Measurements from ENCODE around the gene CALN1.

Gene CALN1

DNA sequence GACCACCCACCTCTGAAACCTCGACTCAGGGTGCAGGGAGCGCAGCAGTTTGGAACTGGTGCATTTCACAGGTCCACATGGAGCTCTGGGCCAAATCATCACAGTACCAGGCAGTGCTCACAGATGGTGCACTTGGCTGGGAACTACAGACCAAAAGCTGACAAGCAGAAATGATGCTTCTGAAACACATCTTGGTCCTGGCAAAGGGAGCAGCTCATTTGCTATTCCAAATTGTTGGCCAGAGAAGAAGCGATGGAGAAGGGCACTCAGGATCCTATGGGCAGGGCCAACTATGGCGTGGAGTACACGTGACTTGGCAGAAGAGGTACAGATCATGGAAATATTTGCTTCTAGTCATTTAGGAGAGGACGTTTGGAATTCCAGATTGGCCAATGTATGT, 383.9 kb downstream of the CALN1 start:
- no peak for DNase-seq

DNA sequence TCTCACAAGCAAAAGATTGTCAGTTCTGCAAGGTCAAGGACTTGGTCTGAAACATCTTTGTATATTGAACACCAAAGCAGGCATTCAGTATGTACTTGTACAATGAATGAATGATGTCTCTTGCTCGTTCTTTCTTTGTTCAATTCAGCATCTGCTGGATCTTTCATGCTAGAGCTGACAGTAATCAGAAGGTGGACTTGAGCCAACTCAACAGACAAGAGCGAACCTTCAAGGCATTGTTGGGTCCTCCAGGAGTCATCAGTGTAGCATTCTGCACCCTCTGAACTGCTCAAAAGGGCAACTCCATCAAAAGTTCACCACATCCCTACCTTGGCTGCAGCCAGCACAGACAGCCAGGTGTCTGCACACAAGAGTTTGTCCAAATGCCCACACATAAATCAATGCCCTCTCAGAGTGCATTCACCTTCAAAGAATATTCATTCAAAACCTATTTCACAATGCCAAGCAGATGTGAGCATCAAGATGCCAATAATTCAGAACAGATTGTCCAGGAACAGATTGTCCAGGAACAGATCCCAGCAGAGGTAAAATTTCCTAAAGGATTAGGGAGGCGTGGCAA, 386.7 kb downstream of the CALN1 start:
- DNase-seq = no peak

DNA sequence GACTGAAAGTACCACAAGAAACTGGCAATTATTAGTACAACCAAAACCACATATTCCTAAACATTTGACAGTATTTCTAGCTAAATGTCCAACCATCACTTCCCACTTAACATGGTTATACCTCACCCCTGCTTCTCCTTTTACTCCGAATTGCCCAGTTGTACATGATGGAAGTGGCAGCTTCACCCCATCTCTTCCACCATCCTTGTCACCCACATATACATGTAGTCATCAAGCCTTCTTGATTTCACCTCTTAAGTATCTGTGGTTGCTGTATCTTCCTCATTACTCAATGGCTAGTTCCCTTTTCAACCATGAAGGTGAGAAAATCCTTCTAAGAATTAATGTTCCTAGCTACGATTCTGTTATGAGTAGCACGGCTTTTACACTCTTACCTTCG, 388.2 kb downstream of the CALN1 start:
- no peak for DNase-seq

DNA sequence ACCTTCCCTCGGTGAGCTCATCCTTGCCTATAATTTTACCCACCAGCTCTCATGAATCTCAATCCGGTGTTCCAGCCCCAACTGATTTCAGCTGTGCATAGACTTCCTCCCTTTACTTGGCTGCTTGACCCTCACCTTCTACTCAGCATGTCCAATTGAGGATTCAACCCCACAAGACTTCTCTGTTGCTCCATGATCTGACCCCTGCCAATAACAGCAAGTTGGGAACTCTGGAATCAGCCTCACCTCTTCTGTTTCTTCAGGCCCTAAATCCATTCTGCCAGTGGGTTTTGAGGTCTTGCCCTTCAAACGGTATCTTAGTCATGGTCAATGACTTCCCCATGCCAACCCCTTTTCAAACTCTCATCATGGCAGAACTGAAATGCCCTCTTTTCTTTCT, 390.4 kb downstream of the CALN1 start:
- DNase-seq = no peak

DNA sequence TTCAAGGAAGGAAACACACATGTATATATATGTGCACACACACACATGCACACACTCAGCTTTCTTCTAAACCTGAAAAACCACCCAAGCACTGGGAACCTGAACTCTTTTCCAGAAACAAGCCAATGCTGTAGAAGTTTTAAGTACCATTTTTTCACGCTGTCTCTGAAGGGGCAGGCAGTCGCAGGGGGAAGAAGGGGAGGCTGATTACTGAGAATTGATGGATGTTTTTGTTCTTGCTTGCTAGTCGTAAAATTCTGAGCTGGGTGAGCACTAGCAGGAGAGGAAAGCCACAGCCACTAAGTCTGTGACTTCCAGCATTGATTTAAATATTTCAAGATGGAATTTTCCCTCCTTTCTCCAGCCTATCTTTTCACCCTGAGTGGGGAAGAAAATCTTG, 391.8 kb downstream of the CALN1 start:
- DNase-seq = no peak

DNA sequence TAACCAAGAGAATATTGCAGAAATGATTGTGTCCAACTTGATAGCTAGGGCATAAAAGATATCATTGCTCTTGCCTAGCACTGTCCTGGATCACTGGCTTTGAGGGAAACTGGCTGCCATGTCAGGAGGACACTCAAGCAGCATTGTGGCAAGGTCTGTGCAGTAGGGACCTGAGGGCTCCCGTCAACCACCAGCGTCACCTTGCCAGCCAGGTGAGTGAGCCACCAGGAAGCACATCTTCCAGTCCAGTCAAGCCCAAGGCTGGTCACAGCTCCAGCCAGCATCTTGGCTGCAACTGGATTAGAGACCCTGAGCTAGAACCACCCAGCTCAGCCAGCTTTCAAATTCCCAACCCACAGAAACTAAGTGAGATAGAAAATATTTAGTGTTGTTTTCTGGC, 392.7 kb downstream of the CALN1 start:
- no peak for DNase-seq

DNA sequence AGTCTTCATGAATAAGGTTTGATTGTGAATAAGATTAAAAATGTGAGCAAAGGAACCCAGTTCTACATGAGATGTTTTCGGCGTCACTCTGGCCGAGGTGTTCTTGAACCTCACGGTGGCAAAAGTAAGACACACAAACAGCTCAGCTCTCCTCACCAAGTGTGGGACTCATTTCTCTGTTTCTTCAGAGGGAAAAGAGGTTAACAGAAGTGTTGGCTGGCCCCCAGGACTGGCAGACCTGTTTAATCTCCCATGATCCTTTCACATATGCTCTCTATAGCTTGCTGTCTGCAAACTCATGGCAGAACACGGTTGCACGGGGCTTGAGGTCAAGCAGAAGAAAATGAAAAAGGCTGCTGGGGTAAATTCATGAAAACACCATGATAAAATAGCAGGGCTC, 394.4 kb downstream of the CALN1 start:
- DNase-seq = no peak

DNA sequence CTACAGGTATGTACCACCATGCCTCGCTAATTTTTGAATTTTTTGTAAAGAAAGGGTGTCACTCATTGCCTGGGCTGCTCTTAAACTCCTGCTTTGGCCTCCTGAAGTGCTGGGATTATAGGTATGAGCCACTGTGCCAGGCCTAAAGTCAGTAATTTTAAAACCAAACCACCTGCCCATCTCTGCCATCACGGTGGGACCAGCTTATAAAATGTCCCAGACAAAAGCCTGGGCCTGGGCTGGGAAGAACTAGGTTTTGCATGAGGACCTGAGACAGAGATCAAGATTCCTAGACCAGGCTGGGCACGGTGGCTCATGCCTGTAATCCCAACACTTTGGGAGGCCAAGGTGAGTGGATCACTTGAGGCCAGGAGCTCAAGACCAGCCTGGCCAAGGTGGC, 395.6 kb downstream of the CALN1 start:
- DNase-seq = no peak

DNA sequence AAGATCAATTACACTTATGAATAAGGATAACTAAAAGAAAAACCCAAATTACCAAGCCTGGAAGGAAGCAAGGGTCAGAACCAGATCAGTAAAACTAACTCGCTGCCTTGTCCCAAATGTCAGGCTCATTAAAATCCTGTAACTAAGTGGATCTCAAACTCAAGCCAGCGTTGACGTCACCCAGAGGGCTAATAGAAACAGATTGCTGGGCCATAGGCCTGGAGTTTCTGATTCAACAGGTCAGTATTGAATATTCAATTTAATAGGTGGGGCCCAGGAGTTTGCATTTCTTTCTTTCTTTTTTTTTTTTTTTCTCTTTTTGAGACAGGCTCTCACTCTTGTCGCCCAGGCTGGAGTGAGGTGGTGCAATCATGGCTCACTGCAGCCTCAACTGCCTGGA, 397.0 kb downstream of the CALN1 start:
- no peak for DNase-seq

DNA sequence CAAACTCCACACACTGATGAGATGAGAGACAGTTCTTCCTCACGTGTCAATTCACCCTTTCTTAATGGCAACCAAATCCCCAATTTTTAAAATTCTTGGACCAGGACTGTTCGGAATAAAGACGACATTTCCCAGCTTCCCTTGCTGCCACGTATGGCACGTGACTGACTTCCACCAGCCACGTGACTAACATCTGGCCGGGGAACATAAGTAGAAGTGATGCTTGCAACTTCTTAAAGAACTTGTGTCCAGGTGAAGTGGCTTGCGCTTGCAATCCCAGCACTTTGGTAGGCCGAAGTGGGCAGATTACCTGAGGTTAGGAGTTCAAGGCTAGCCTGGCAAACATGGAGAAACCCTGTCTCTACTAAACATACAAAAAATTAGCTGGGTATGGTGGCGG, 405.1 kb downstream of the CALN1 start:
- no peak for DNase-seq

DNA sequence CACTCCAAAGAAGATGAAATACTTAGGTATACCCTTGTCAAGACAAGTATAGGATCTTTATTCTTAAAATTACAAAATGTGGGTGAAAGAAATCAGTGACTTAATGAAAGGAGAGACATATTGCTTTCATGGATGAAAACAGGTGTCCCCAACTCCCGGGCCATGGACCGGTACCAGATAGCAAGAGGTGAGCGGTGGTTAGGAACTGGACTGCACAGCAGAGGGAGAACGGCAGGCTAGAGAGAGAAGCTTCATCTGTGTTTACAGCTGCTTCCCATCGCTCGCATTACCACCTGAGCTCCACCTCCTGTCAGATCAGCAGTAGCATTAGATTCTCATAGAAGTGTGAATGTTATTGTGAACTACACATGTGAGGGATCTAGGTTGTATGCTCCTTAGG, 408.9 kb downstream of the CALN1 start:
- no peak for DNase-seq

DNA sequence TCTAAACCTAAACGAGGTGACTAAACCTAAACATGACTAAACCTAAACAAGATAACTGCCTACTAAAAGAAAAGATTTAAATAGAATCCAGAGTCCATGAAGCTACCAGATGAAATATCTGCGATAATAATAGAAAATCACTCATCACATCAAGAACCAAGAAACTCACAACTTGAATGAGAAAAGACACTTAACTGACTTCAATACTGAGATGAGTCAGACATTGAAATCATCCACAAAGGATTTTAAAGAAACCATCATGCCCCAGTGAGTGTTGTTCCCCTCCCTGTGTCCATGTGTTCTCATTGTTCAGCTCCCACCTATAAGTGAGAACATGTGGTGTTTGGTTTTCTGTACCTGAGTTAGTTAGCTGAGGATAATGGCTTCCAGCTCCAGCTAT, 416.0 kb downstream of the CALN1 start:
- no peak for DNase-seq

DNA sequence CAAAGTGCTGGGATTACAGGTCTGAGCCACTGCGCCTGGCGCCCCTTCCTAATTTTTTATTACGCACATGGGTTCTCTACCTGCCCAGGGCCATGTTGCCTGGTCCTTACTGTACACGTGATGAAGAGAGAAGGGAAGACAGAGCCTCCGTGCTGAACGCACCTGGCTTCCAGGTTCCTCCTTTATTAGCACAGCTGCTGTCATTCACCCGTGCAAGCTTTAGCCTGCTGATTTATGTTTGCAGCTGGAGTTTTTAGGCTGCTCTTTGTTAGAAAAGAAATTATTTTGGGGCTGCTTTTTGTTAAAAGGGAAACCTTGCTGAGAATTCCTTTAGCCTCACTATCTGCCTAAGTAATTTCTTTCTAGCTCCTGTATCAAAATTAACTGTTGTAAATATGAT, 417.0 kb downstream of the CALN1 start:
- DNase-seq = peak; percentile 13

DNA sequence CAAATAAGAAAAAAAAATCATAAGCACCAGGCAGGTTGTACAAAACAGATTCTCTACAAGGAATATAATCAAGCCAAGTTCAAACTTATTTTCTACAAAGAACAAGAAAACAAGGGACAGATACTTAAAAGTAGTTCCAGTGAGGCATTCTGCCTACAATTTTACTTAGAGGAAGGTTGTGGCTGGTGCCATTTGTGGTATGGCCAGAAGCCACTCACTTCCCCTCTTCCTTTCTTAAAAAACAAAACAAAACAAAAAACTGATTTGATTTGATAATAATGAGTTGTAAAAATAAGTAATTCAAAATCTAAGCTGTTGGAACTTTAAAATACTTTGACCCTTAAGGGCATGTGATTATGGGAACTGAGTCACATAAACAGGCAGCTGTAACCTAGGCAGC, 420.6 kb downstream of the CALN1 start:
- no peak for DNase-seq

DNA sequence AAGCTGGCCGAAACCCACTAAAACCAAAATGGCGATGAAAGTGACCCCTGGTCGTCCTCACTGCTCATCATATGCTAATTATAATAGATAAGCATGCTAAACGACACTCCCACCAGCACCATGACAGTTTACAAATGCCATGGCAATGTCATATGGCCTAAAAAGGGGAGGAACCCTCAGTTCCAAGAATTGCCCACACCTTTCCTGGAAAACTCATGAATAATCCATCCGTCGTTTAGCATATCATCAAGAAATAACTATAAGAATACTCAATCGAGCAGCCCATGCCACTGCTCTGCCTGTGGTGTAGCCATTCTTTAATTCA, 422.0 kb downstream of the CALN1 start:
- DNase-seq = no peak

DNA sequence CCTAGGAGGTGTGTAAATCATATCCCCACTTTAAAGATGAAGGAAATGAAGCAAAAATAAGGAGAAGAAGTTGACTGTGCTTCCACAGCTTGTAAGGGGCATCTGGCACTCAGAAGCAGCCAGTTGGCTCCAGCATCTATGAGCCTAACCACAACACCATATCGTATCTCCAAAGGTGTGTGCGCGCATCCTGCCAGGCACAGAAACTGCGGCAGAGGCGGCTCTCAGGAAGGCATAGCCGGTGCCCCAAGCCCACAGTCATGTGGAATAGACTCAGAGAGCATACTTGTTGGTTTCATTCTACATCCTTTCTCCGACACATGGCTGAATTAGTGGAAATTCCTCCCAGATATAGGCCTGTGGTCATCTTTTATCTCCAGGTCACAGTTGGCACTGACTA, 423.9 kb downstream of the CALN1 start:
- DNase-seq = no peak

DNA sequence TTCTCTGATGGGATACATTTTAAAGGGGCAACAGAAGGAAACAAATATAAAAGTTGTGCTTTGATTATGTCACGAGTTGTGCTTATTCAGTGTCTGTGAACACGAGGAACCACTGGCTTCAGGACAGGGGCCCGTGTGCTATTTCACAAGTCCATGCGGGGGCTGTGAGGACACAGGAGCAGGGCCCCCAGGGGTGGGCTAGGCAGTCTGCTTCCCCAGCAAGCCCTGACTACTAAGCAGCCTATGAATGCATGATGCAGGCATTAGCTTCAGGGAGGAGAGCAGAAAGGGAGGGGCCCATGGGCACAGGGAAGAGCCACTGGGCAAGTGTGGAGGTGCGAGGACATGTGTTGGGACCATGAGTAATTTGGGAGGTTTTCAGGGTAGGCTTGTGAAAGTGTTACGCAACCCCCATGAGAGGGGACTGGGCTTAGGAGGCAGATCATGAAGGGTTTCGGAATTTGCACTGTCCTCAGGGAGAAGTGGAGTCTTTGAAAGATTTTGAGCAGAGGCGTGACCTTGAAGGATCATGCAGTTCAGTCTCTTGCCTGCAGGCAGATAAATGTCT, 424.9 kb downstream of the CALN1 start:
- DNase-seq = no peak

DNA sequence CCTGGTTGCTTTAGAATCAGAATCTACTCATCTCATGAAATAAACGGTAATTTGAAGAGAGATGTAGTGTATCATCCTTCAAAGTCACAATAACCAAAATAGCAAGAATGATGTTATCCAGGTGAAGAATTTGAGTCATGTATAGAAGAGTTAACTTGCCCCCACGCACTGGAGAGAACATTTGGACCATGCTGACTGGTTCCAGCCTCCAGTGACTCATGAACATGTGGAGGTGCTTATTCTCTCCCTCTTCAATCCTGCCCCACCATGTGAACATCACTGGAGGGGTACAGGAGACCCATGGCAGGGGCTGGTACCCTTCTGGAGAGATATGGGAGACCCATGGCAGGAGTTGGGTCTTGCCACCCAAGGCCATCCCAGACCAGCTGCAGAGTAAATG, 427.8 kb downstream of the CALN1 start:
- no peak for DNase-seq

DNA sequence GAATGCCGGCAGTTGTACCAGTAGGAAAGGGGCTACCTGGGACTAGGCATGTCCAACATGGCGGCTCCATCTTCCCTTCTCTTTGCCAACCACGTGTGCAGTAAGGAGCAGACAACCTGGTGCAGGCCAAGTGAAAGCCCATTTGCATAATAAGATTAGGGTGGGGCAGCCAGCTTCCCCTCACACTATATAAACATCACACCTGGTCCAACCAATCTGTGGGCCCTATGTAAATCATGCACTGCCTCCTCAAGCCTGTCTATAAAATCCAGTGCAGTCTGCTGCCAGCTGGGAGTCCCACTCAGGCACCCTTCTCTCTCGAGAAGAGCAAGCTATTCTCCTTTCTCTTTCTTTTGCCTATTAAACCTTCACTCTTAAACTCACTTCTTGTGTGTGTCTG, 429.3 kb downstream of the CALN1 start:
- DNase-seq = no peak

DNA sequence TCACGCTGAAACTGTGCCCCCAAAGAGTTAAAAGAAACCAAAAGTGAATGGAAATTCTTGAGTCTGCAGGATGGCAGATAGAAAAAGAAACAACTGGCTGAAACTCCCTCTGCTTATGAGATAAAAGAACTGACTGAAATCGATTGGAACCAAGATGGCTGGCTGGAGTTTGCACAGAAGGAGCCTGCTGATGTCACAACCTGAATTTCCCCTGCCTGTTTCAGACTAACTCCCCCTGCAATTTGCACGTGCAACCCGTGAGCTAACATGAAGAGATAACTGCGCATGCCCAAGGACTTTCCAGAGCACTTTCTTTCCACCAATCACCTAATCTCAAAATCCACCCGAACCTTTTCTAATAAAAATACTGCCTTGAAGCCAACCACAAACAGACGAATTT, 435.5 kb downstream of the CALN1 start:
- DNase-seq = no peak

DNA sequence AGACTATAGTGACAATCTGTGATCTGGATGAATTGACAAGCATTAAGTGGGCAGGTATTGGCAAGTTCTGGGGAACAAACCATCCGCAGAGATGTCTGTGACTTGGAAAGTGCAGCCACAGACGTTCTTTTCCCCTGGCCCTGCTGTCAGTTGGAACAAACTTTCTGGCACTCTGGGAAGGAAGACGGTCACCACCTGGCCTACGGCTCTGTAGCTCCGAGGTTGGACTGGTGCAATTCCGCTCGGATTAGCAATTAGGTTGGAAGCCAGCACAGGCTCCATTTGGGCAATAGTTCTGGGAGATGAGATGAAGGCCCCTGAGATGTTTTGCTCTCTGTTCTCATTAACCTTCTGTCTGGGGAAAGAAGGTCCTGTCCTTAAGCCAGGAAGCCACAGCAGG, 437.5 kb downstream of the CALN1 start:
- DNase-seq = no peak

DNA sequence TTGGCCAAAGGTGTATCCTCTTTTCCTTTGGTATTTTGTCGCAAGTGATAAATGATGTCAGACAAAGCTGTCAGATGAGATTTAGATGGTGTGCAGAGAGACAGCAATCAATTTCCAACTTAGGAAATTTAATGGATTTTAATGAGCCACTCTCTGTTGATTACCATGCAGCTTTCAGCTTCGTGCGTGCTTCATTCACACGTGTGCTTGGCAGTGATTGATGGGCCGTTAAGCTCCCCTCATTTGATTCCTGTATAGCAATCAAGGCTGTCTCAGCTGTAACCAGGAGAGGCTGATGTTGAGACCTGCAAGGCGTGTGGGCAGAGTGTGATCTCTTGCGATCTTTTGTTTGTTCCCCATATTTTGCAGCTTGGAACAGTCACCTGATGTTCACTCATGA, 439.6 kb downstream of the CALN1 start:
- no peak for DNase-seq

DNA sequence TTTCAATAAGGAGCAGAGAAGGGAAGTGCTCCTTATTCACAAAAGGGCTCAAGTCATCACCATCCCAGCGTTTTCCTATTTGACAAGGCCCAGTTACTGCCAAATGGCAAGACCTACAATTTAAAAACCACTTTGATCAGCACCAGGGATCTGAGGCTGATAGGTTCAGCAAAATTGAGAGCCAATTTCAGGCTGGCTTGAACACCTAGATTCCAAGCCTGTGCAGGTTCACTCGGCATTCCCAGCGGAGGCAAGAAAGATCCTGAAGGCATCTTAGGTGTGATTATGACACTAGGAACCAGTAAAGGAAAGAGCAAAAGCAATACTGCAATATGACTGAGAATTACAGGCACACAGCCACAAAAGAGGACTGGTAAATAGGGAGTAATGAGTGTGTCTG, 441.4 kb downstream of the CALN1 start:
- no peak for DNase-seq

DNA sequence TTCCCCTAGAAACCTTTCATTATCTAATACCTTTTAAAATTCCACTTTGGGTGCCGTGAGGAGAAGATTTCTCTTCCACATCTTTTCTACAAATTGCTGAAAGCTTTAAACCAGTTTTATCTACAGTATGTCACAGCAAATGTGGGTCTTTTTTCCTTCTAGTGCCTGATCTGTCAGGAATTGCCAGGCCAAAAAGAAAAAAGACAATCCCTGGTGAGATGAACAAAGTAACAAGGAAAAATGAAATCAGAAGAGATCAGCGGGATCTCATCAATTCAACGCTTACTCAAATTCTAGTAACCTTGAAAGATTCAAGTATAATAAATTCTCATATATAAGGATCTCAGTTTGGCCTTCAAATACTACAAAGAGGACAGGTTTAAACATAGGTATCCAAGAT, 449.5 kb downstream of the CALN1 start:
- DNase-seq = no peak

DNA sequence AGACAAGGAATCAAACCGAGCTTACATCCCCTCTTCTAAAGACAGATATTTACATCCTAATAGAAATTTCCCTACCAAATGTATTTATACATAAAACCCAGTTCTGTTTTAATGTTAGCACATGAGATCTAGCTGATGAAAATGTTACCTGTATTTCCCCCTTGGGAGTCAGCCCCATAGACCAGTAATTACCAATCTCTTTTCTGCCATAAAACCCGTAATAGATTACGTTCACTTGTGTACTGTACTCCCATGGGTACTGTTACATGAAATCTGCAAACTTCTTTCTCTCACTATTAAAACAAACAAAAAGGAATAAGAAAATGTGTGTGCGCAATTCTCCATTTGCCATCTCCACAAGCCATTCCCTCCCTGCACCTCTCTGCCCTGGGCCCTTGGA, 450.9 kb downstream of the CALN1 start:
- DNase-seq = no peak

DNA sequence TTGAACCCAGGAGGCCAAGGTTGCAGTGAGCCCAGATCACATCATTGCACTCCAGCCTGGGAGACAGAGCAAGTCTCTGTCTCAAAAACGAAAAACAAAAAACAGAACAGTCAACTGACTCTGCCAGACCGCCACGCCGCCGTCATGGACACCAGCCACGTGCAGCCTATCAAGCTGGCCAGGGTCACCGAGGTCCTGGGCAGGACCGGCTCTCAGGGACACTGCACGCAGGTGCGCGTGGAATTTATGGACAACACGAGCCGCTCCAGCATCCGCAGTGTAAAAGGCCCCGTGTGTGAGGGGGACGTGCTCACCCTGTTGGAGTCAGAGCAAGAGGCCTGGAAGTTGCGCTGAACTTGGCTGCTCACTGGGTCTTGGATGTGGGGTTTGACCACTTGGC, 470.0 kb downstream of the CALN1 start:
- DNase-seq = no peak

All from NCI-H345 (cell line).